DND-41 (cell line): ENCODE data around the gene MYNN.

Source experiments
- ATAC-seq: fragments of 200-7000 bp; cut with Tn5 transposase; 3 replicates; pipeline ENCODE4 v1.9.1; 2021; ENCODE audit warnings: low read depth; ENCODE audit not compliant: insufficient read depth
- DNase-seq: peaks from one replicate; pipeline ENCODE4 v3.0.0-alpha.2; 2020
- H2AFZ ChIP-seq: 2 replicates; pipeline ENCODE4 v1.6.0; 2012; ENCODE audit warnings: low read depth, low read length
- H3K27ac ChIP-seq: 2 replicates; pipeline ENCODE4 v1.5.1; 2012; ENCODE audit warnings: low read length, inconsistent platforms
- H3K27me3 ChIP-seq: fragments of 200-600 bp; sonication (generic); 2 replicates; pipeline ENCODE4 v1.6.0; 2012; ENCODE audit warnings: low read length, mild to moderate bottlenecking, inconsistent platforms; ENCODE audit not compliant: insufficient read depth, poor library complexity
- H3K36me3 ChIP-seq: 2 replicates; pipeline ENCODE4 v1.5.1; 2012; ENCODE audit warnings: low read length, inconsistent platforms; ENCODE audit not compliant: insufficient read depth
- H3K4me1 ChIP-seq: 2 replicates; pipeline ENCODE4 v1.5.1; 2012; ENCODE audit warnings: mild to moderate bottlenecking, low read length; ENCODE audit not compliant: insufficient read depth
- H3K4me2 ChIP-seq: 2 replicates; pipeline ENCODE4 v1.6.0; 2012; ENCODE audit warnings: mild to moderate bottlenecking, moderate library complexity, low read length, inconsistent platforms; ENCODE audit not compliant: insufficient read depth
- H3K4me3 ChIP-seq, 2 experiments: fragments of 200-600 bp in 1 of 2; shearing (Covaris generic) in 1 of 2; 2 replicates each; pipeline ENCODE4 v1.5.1; 2012 to 2016; ENCODE audit warnings: inconsistent platforms in 2 of 2, low read length in 2 of 2, mild to moderate bottlenecking in 2 of 2, low read depth in 1 of 2, moderate library complexity in 1 of 2
- H3K79me2 ChIP-seq: 2 replicates; pipeline ENCODE4 v1.6.0; 2012; ENCODE audit warnings: low read length, inconsistent platforms; ENCODE audit not compliant: insufficient read depth
- H3K9ac ChIP-seq: 2 replicates; pipeline ENCODE4 v1.6.0; 2012; ENCODE audit warnings: low read depth, mild to moderate bottlenecking, inconsistent platforms, low read length, moderate library complexity
- H3K9me3 ChIP-seq: 2 replicates; pipeline ENCODE4 v1.5.1; 2012; ENCODE audit warnings: low read length, moderate library complexity, mild to moderate bottlenecking, inconsistent platforms; ENCODE audit not compliant: insufficient read depth, severe bottlenecking
- H4K20me1 ChIP-seq: 2 replicates; pipeline ENCODE4 v1.6.0; 2012; ENCODE audit warnings: low read length; ENCODE audit not compliant: insufficient read depth
- EZH2 ChIP-seq: IDR thresholded peaks from 3 replicates; pipeline ENCODE4 v1.6.1; 2012; ENCODE audit warnings: borderline replicate concordance, low read depth, mild to moderate bottlenecking, moderate library complexity, low read length, inconsistent platforms; ENCODE audit not compliant: severe bottlenecking
- TF ChIP-seq, protein P1 (sequence below): IDR thresholded peaks from 2 replicates; pipeline ENCODE4 v1.5.1; 2012; ENCODE audit warnings: borderline replicate concordance, low read length, moderate library complexity, mild to moderate bottlenecking; ENCODE audit not compliant: poor library complexity, severe bottlenecking; ENCODE audit errors: extremely low read depth

The MYNN gene

GRCh38 chr3:169790219-169790618, 17.0 kb downstream of the MYNN start:
- Histone ChIP-seq H3K4me2 (no peak overlapping the region), H3K27ac (no peak overlapping the region), H3K9ac (no peak overlapping the region), H3K4me1 (no peaks in the 10 kb centered on the region), H3K9me3 (no peaks in the 10 kb centered on the region), H3K4me3 (no peak overlapping the region), H4K20me1 (no peaks in the 10 kb centered on the region), H2AFZ (no peak overlapping the region), H3K27me3 (no peaks in the 10 kb centered on the region), H3K36me3 (peaks cover 54% of the 10 kb centered on the region), H3K79me2 (no peaks in the 10 kb centered on the region)
- TF ChIP-seq, protein P1, sequence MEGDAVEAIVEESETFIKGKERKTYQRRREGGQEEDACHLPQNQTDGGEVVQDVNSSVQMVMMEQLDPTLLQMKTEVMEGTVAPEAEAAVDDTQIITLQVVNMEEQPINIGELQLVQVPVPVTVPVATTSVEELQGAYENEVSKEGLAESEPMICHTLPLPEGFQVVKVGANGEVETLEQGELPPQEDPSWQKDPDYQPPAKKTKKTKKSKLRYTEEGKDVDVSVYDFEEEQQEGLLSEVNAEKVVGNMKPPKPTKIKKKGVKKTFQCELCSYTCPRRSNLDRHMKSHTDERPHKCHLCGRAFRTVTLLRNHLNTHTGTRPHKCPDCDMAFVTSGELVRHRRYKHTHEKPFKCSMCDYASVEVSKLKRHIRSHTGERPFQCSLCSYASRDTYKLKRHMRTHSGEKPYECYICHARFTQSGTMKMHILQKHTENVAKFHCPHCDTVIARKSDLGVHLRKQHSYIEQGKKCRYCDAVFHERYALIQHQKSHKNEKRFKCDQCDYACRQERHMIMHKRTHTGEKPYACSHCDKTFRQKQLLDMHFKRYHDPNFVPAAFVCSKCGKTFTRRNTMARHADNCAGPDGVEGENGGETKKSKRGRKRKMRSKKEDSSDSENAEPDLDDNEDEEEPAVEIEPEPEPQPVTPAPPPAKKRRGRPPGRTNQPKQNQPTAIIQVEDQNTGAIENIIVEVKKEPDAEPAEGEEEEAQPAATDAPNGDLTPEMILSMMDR = no peak
- TF ChIP-seq EZH2 = no peak
- DNase-seq (no peak), ATAC-seq (no peak)

- no peaks in the 10 kb centered on the region for H4K20me1 ChIP-seq
- H2AFZ ChIP-seq = no peak overlapping the region
- no peaks in the 10 kb centered on the region for H3K9me3 ChIP-seq
- no peak overlapping the region for H3K27ac ChIP-seq
- DNase-seq = no peak
- no peaks in the 10 kb centered on the region for H3K4me1 ChIP-seq
- H3K27me3 ChIP-seq = no peaks in the 10 kb centered on the region
- no peak; the same call in 2 of the 3 replicates for ATAC-seq
- TF ChIP-seq EZH2 = no peak
- TF ChIP-seq, protein P1 = no peak
- H3K4me2 ChIP-seq = no peak overlapping the region
- H3K4me3 ChIP-seq = no peak overlapping the region
- peaks cover 48% of the 10 kb centered on the region for H3K36me3 ChIP-seq
- H3K9ac ChIP-seq = no peak overlapping the region
- H3K79me2 ChIP-seq = no peaks in the 10 kb centered on the region
Observed at GRCh38 chr3:169790687-169791429, 17.7 kb downstream of the MYNN start.

DNA sequence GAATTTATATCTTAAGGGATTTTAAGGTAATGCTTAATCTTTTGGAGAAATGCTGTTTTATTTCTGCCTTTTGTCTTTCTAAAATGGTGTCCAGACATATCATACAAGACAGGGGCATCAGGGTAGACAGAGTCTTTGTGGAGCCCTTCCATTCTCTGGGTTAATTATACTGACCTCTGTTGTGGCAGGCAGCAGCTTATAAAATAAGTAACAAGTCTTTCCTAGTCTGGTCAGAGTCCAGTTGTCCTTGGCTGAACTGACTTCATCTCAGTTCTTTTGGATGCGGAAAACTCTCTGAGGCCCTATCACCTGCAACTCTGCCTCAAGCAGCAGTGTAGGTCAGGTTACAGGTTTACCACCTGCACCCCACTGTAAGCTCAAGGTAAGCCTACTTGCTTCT, 19.2 kb downstream of the MYNN start:
- TF ChIP-seq, protein P1 = no peak
- no peak for TF ChIP-seq EZH2
- Histone ChIP-seq H4K20me1 (no peaks in the 10 kb centered on the region), H3K36me3 (peaks cover 35% of the 10 kb centered on the region), H3K4me3 (no peak overlapping the region), H3K27me3 (no peaks in the 10 kb centered on the region), H3K27ac (no peak overlapping the region), H3K9me3 (no peaks in the 10 kb centered on the region), H3K79me2 (no peaks in the 10 kb centered on the region), H3K4me1 (no peaks in the 10 kb centered on the region), H2AFZ (no peak overlapping the region), H3K4me2 (no peak overlapping the region), H3K9ac (no peak overlapping the region)
- DNase-seq (no peak), ATAC-seq (no peak)
